COLO668 (cell line): ENCODE results near the gene FAM9C.
"Not testable (repeated sequence)": the region's sequence is repeated elsewhere in the genome, so short reads cannot be mapped to it uniquely, and the experiment has no call there.

Experiments used
- DNase-seq: peaks from one replicate; lab custom pipeline; 2025; ENCODE audit not compliant: unreplicated experiment; lab: John Stamatoyannopoulos, UW

FAM9C gene

DNA sequence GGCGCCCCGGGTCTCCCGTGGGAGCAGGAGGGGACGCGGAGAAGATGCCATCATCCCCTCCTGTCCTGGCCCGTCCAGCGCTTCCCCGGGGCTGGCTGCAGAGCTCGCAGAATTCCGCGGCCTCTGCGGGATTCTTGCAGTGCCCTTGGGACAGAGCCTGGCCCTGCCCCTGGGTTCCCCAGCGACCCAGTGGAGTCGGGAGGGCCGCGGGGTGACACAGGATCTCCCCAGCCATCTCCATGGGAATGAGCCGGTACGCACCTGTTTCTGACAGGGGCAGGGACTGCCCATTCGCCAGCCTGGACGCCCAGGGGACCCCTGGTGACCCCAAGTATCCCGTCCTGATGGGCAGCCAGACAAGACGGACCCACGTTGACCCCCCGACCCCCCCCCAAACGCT lies 482 bp downstream of the FAM9C start:
- DNase-seq: no peak

DNA sequence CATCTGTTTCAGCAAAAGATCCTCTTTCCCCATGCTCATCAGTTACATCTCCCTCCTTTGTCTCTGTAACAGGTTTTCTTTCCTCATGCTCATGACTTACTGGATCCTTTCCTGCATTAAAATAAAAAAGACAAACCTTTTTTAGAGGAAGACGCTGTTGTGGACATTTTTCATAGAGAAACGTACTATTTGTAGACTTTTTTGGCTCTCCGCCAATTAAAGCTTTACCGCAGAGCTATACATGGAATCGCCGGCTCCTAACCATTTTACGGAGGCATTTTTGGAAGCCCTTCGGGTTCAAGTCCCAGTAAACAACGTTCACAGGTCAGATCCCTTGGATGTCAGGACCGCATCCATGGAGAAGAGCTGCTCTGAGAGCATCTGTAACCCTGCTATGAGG lies 1.3 kb downstream of the FAM9C start:
- DNase-seq: no peak

DNA sequence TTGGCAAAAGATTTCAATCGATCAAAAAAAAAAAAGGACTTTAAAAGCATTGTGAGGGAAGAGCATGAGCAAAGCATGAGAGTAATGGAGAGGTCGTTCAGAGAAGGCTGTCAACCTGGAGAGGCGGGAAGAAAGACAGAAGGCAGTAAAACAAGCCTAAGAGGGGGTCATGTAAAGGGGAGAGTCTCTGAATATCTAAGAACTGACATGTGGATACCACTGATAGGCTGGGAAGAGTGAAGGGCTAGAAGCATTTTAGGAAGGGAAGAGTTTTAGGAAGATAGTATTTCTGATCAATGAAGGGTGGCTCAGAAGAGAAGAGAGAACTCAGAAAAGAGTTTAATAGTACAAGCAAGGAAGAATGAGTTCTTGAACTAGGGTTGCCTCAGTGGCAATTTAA lies 7.5 kb downstream of the FAM9C start:
- DNase-seq: no peak

DNA sequence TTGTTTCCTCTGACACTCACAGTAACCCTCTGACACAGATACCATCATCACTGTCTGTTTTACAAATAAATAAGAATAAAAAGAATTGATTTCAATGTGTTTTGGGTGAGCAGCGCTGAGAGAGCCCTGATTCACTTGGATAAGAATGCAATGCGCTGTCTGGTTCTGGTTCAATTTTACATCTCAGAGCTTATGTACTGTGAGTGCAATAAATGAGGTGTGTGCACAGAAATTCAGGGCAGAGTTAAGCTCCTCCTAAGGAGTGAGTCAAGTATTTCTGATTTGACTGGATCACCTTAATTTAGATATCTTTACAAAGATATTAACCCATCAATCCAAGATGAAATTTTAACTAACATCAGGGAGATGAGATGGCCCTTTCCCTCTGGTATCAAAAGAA lies 11.2 kb downstream of the FAM9C start:
- DNase-seq: no peak

DNA sequence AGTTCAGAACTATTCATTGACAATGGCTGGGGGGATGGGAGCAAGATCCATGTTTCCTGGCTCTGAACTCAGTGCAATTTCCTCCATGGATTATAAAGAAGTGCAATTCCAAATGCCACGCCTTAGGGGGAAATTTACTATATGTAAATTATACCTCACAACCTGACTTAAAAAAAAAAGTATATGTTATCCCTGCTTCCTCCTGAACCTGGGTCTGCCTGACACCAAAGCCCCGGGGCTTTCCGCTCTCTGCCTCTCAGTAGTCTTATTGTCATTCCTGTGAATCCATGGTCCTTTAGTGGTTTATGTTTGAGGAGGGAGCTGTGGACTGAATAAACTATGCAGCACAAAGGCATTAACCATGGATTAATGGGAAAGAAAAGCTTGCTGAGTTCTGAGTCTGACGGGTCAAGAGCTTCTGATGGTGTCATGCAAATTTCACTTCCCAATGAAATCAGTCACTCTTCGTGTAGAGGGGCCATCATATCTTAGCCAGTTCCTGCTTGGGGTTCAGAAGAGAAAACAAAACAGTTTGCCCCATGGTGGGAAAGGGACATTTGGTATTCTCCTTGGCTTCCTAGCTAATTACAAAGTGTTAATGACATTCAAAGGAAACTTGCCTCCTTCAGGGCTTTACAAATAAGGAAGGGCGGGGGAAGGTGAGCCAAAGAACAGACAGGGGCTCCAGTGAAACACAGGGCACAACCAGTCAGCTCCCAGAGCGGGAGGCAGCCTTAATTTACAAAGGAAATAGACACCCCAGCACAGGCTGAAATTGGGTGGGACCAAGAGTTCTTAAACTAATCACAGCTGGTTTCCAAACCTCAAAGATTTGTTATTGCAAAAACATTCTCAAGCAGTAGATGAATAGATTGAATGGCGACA lies 14.3 kb downstream of the FAM9C start:
- no peak for DNase-seq

DNA sequence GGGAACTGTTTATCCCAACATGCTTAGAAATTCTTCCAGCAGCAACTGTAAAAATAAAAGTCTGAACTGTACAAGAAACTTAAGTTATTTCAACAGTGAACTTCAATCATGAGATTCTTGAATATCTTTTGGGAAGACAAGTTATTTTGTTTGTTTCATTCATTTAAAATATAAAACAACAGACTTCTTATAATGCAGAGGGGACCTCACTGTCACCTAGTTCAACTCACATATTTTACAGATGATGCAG lies 14.9 kb downstream of the FAM9C start:
- DNase-seq: no peak

DNA sequence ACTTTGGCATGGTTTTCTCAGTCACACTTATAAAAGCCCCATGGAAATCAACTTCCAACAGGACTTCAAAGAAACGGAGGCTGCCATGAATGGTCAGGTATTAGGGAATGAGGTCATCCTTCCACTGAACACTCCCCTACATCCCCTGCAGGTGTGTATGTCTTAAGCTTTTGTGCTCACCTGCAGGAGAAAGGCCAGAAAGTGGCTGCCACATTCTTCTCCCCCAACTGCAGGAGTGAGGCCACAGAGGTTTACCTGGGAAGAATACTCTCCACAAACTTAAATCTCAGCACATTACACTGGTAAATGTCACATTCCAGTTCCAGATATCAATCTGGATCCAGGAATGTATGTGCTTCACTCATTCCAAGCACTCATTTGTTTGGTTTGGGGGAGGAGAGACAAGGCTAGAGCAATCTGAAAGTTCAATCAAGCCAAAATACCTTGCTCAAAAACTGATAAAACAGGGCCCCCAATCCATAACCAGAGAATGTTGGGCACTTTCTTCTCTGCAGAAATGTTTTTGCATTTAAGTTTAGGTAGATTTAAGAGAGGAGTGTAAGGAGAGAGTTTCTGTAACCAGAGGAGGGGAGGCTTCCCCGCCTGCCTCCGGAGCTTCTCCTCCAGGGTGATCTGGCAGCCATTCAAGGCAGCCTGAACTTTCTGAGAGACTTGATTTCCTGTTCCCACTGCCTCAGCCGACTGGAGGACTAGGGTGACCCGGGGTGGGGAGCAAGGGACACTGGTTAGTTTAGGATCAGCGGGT lies 15.4 kb downstream of the FAM9C start:
- no peak for DNase-seq

DNA sequence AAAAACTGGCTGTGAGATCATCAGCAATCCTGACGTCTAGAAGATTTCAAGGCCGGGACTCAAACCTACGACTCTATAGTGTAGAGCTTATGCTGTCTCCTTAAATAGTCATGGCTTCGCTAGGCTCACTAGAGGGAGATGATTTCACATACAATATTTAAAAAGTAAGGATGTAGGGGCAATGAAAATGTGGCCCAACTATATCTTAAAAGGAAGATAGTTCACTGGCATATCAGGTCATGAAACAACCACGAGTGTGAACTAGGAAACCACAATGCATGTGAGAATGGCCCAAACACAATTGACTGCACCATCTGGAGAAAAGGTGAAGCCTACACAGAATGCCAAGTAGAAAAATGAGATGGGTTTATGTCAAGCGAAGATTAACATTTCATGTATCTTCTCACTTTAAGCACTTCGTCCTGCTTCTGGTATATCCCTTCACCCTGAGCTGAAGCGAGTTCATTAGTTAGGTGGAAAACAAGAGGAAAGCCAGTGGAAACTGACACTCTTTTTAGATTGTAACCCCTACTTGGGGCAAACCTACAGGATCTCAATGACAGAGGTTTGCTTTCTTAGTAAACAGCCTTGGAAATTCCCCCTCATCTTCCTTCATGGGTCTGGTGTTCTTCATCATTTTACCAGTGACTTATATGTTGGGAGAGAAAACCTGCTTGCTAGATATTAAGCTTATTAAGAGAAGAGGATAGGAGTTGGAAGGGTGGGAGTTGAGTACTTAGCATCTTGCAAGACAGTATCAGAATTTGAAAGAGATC lies 17.4 kb downstream of the FAM9C start:
- DNase-seq: no peak

DNA sequence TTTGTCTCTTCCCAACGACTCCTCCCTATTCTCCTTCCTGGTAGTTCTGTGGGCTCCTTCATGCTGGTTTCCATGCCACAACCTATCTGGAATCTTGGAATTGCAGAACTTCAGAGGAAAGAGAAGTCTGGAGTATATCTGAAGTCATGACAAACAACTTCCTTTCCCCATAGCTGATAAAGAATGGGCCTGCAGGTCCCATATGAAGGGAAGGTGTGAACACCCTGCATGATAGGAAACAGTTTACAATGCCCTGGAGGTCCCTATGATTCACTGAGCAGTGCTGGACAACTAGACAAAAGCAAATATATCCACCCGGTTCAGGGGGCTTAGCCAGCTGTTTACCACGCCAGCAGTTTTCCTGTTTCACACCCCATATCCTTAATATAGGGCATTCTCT lies 19.4 kb downstream of the FAM9C start:
- no peak for DNase-seq

DNA sequence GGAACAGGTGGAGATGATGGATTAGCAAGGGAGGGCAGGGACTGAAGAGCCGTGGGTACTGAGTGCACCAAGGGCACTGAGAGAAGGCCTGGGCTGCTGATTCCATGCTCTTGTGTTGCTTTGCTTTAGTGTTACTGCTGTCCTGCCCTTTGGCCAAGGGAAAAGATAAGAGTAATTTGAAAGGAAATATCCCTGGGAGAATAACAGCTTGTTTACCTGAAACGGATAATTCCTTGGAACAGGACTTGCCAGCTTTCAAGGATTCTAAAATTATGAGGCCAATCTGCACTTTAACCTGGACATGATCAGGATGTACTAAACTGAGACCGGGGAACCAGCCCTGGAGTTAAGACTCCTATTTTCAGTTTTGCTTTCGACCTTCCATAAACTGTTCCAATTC lies 20.4 kb downstream of the FAM9C start:
- no peak for DNase-seq

DNA sequence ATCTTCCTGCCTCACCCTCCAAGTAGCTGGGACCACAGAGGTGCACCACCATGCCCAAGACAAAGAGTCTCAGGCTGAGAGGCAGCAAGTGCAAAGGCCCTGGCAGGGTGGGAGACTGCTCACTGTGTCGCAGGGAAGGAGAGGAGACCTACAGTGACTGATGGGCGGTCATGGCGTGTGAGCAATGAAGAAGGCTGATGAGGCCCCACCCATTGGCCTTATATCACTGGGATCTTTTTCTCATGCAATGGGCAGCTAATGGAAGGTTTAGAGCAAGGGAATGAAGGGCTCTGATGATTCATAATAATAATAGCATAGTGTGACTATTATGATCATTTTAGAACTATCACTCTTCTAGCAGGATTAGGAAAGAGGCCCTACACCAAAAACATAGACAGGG lies 20.9 kb downstream of the FAM9C start:
- no peak for DNase-seq

DNA sequence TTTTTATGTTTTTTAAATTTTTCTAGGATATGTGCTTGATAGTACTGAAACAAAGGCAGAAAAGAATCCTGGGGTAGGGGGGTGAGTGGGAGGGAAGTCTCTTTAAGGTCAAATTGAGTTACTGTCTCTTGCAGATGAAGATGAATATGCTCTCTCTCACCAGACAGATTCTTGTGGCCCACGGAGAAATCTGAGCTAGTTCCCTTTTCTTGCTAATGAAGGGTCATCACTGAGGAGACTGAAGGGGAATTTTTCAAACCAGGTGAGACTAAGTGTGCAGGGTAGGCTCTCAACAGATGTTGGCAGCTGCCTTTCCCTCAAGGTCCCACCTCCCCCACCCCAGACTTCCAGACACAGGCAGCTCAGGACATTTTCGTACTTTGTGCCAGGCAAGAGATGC lies 21.5 kb downstream of the FAM9C start:
- no peak for DNase-seq

DNA sequence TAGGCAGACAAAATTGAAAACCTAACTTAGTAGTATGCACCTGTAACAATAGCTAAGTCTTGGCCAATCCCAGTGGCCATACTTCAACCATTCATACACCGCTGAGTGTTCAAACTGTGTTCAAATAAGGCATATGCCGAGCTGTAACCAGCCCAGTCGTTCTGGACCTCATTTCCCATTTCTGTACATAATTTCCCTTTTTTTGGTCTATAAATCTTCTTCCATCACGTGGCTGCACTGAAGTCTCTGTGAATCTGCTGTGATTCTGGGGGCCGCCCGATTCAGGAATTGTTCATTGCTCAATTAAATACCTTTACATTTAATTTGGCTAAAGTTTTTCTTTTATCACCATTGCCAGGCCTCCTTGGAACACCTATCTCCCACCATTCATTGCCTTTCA lies 27.7 kb downstream of the FAM9C start:
- DNase-seq: not testable (repeated sequence)

DNA sequence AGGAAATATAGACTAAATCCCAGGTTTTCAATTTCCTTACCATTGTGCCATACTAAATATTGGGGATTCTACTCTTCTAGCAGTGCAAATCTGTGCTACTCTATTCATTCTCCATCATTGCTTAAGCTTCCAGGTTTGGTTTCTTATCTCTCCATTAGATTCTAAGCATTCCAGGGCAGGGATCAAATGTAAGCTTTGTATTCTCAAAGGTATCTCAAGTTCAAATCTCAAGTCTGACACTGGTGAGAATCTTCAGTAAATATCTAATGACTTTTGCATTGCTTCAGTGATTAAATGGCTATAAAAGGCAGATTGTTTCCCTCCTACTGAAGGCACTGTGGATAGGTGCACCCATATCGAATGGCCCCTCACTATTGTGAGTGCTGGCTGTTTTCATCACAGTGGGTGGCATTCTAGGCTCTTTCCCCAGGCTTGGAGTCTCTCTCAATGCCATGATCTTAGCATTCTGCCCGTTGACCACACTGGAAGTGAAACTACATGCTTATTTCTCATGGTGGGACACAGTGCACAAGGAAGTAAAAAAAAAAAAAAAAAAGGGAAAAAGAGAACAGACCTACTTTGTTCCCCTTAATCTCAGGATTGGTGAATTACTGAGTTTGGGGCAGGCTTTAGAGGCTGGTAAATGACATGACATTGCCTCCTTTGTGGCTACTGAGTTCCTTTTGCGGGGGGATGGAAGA lies 28.7 kb downstream of the FAM9C start:
- no peak for DNase-seq

DNA sequence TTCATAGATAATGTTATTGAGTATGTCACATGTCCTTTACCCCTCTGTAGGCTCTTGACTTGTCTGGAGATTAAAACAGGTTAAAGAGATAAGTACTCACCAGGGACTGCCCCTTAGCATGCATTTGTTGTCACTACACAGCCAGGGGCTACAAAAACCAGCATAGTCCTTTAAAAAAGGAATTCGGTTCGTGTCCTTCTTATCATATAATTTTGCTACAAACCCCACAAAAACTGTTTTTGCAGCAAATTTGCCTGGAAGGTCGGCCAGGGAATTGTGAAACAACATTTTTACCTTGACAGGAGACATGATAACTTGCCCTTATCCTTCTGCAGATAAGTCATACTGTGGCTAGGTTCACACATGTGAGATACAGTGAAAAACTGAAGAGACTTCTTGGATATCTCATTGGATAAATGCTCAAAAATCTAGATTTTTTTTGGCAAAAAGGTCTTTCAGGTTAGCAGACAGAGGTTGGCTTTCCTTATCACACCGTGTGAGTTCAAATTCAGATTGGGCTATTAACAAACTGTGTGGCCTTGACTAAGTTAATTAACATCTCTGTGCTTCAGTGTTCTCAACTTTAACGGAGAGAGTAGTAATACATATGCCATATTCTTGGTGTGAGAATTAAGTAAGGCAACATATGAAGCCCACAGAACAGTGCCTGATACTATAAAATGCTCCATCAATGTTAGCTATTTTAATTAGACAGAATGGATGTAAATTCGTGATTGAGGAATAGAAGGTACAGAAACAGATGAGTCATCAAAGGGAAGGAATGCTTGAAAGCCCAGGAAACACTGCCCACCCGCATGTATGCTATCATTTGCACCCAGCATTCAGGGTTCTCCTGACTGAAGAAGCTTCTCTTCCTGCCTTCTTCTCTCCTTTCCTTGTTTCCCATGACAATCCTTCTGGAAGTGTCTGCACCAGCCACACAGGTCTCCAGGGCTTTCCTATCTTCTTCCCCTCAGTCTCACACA lies 30.0 kb downstream of the FAM9C start:
- DNase-seq: no peak

DNA sequence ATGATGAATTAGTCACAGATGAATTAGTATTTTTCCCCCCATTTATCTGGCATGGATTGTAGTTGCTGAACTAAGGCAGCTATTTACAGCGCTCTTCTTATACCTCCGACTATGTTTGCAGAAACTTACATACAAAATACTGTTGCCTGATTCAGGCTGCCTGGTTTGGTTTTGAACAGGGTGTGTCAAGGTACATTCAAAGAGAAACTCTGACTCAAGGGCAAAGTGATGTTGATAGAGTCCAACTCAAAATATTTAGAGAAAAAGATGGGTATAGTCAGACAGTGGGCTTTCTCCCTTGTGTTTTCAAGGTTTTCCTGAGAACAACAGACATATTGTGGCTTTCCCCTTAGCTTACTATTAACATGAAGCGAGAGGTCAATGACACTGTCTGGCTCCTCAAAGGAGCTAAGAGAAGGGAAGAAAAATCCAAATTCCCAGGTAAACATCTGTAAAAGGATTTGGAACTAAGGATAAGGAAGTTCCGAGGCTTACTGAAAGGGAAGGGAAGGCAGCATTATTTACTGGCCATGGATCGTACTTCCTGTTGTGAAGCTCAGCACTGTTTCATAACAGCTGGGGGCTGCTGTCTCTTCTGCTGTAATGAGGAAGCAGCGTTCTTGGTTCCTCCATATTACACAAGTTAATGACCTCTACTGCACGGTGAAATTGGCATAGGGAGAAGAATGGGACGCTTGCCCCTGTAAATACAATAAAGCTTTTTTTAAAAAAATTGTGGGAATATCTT lies 30.9 kb downstream of the FAM9C start:
- no peak for DNase-seq

DNA sequence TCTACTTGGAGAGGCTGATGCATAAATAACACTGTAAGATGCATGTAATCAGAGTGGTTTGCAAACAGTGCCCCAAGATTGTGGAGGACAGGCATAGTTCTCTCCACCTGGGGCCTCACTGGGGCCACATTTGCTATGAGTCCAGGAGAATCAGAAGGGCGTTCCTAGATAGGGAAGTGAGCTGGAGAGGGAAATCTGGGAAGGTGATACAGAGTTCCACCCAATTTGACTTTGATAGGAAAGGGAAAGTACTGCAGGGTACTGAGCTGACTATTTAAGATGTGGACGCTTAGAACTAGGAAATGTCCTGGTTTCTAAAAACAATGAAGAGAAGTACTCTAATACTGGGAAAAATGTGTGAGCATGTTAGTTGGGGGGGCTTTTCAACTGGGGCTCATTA lies 33.9 kb downstream of the FAM9C start:
- no peak for DNase-seq

DNA sequence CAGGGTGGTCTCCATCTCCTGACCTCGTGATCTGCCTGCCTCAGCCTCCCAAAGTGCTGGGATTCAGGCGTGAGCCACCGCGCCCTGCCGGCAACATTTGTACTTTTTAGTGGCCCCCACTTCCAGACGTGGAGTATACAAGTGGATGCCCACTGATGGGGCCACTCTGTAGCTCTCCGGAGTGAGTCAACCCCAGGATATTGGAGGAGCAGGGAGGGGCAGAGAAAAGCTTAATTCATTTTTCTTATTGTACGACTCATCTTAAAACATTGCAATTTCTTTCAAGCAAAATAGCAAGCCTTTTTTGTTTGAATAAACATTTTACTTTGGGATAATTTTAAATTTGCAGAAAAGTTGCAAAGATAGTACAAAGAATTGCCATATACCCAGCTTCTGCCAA lies 34.6 kb downstream of the FAM9C start:
- DNase-seq: no peak

DNA sequence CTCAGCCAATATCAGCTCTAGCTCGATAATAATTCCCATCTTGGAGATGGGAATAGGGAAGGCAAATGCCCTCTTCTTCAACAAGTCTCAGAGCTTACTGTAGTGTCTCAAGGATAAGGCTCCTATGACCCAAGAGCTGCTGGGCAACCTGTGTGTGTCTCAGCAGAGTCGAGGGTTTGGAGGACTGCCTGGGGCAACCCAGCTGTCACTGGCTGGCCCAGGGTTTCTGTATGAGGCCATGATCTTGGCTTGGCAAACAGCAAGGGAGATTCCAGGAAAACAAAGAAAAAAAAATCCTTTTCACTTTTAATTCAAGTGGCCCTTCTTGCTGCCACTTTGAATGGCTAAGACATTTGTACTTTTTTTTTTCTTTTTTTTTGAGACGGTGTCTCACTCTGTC lies 35.1 kb downstream of the FAM9C start:
- DNase-seq: no peak

DNA sequence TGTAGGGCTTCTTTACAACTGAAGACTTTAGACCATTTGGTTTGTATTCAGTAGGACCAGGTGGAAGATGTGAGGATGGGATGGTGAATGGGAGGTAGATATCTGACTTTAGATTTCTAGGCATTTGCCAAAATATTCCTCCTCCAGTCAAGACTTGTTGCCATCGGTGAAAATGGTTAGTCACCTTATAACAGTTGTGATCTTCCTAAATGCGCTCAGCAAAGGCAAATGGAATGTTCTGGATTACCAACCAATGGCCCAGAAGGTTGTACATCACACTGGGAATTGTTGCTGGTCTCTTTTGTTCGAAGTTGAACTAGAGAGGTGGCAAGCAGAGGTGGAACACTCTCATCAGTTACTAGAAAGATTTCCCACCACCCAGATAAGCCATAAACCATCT lies 35.6 kb downstream of the FAM9C start:
- no peak for DNase-seq
